Measurements from ENCODE around the gene NQO2.
A peak's percentile ranks its signal among the peaks of the same experiment; 100 is the strongest.
"Not testable (repeated sequence)": the region's sequence is repeated elsewhere in the genome, so short reads cannot be mapped to it uniquely, and the experiment has no call there.

The NQO2 gene

DNA sequence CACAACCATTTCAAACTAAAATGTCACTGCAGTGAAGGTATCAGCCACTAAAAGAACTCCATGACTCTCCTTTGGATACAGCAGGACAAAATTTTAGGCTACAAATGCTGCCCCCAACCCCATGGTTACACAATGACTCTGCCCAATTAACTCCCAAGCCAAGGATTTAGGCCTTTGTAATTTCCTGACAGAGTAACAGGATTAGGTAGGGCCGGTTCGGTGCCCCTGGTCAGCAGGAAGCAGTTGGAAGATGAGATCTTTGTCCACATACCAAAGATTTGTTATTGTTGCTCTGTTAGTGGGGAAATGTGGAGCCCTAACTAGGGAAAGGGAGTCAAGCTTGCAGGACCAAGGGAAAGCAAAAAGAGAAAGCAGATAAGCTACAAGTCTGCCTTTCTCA is 41.9 kb downstream of the NQO2 start:
- DNase-seq = no peak

DNA sequence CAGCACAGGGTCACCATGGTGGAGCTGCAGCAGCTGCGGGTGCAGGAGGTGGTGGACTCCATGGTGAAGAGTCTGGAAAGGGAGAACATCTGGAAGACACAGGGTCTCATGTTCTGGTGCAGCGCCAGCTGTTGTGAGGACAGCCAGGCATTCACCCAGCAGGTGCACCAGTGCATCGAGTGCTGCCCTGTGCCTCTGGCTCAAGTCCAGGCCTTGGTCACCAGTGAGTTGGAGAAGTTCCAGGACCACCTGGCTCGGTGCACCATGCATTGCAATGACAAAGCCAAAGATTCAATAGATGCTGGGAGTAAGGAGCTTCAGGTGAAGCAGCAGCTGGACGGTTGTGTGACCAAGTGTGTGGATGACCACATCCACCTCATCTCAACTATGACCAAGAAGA is 45.7 kb downstream of the NQO2 start:
- no peak for DNase-seq

DNA sequence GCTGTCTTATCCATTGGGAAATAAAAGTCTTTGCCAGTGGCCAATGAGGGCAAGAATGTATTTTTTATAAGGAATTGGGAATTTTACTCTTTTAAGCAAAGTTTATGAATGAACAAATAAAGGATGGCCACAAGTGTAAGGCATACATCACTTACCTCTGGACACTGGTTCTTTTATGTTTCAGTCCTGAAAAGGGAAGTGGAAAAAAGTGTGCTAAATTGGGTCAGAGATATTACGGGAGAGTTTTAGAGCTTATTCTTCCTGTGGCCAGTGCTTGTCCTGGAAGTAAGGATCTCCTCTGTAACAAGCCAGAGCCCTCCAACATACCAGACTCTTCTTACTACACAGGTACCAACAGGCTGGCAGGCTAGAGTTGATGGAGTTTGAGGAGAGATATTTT is 46.1 kb downstream of the NQO2 start:
- DNase-seq = no peak

DNA sequence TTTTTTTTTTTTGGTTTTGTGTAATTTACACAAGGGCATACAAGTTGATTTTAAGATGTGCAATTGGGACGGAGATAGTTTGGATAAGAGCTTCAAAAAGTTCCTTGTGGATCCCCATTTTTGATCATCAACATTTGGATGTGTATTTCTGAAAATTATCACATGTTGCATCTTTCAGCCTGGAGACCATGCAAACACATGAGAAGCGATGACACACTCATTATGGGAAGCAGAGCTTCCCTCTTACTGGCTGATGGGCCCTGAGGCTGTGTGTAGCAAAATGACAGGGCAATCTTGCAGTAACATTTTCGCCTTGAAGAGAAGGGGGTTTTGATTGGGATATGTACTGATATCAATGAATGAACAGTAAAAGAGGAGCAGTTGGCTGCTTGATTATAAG is 46.6 kb downstream of the NQO2 start:
- DNase-seq = no peak

DNA sequence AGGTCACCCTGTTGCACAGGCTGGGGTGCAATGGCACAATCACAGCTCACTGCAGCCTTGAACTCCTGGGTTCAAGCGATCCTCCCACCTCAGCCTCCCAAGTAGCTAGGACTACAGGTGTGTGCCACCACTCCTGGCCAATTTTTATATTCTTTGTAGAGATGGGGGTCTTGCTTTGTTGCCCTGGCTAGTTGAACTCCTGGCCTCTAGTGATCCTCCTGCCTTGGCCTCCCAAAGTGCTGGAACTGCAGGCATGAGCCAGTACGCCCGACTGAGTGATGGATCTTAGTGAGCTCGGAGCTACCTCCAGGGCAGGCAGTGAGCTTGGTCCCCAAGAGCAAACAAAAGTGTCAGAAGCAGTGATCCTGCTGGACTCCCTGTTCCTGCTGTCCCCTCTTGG is 48.3 kb downstream of the NQO2 start:
- not testable (repeated sequence) for DNase-seq

DNA sequence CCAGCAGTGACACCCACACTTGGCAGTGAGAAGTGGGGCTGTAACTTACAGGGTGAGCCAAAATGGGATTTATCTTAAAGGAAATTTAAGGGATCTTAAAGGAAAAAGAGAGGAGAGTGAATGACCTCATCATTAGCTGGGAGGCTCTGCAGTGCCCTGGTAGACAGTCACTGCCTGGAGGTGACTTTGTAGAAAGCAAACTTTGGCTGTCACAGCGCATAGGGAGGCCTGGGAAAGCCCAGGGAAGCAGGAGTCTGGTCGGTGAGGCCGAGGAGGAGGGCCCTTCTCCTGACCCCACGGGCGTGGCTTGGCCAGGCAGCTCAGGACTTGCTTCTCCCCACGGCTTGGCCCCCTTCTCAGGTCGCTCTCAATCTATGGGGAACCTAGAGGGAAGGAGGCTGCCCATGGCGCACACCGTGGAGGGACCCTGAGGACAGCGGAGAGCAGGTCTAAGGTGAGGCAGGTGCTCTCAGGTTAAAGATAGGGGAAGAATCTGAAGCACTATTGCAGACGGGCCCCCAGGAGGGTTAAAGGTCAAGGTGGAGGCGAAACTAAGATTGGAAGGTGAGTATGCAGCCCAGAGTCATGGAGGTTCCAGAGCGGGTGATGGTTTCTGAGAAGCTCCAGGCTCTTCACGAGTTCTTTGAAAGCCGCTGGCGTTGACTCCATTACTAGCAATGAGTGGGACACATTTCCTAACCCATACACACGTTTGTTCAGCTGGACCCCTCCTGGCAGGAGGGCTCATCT is 53.0 kb downstream of the NQO2 start:
- no peak for DNase-seq

DNA sequence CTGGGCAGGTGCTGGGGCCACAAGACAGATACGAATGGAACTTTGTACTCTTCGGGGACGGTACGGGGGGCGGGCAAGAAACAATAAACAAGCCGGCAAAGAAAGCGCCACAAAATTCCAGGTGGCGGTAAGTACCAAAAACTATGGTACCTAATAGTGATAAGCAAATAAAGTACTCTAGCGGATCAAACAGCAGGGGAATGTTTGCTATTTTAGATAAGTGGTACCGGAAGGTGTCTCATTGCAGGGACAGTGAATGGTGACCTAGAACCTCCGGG is 53.5 kb downstream of the NQO2 start:
- no peak for DNase-seq

DNA sequence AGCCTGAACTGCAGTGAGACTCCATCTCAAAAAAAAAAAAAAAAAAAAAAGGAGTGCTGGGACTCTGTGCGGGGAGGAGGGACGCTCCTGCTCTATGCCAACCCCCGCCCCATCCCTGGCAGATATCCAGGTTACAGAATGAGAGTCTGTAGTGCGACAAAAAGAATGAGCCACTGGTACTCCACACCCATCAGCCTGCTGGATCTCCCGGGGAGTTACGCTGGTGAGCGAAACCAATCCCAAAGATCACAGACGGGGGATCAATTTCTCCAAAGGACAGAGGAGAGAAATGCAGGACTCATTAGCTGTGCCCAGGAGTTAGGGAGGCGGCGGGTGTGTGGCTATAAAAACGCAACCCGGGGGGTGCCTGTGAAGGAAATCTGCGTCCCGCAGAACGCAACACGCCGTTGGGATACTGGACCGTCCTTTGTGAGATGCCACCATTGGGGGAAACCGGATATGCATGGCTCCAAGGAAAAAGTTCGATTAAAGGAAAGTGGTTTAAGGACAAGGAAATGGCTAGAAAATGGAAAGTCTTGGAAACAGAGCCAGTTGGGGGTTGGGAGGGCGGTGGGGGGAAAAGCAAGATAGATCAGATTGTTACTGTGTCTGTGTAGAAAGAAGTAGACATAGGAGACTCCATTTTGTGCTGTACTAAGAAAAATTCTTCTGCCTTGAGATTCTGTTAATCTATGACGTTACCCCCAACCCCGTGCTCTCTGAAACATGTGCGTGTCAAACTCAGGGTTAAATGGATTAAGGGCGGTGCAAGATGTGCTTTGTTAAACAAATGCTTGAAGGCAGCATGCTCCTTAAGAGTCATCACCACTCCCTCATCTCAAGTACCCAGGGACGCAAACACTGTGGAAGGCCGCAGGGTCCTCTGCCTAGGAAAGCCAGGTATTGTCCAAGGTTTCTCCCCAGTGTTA is 54.8 kb downstream of the NQO2 start:
- DNase-seq = not testable (repeated sequence)

DNA sequence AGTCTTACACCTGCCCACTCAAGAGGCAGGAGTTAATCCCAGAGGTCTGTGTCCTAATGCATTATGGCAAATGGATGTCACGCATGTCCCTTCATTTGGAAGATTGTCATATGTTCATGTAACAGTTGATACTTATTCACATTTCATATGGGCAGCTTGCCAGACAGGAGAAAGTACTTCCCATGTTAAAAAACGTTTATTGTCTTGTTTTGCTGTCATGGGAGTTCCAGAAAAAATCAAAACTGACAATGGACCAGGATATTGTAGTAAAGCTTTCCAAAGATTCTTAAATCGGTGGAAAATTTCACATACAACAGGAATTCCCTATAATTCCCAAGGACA is 55.4 kb downstream of the NQO2 start:
- DNase-seq = not testable (repeated sequence)

DNA sequence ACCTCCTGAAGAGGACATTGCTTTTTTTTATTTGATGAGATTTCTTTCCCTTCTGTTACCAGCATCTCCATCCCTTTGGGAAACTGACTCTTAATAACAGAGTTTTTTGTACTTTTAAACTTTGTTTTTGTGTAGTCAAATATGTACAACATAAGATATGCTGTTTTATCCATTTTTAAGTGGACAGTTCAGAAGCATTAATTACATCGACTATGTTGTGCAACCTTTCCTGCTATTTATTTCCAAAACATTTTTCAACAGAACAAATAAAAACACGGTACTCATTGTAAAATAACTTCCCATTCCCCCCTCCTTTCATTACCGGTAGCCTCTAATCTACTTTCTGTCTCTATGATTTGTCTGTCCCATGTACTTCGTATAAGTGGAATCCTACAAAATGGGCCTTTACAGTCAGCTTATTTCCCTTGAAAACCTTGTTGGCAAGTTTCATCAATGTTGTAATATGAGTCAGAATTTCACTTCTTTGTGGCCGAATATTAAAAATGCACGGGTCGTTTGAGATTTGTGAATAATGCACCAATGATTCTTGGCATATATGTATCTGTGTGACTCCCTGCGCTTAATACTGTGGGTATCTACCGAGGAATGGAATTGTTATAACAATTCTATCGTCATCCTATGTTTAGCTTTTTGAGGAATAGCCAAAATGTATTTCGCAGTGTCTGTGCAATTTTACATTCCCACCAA is 57.5 kb downstream of the NQO2 start:
- no peak for DNase-seq

DNA sequence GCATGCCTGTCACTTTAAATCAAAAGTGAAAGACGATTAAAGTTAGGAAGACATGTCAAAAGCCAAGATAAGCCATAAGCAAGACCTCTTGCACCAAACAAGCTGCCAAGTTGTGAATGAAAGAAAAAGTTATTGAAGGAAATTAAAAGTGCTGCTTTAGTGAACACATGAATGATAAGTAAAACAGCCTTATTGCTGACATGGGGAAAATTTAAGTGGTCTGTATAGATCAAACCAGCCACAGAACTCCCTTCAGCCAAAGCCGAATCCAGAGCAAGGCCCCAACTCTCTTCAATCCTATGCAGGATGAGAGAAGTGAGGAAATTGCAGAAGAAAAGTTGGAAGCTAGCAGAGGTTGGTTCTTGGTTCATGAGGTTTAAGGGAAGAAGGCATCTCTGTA is 59.3 kb downstream of the NQO2 start:
- DNase-seq = no peak

DNA sequence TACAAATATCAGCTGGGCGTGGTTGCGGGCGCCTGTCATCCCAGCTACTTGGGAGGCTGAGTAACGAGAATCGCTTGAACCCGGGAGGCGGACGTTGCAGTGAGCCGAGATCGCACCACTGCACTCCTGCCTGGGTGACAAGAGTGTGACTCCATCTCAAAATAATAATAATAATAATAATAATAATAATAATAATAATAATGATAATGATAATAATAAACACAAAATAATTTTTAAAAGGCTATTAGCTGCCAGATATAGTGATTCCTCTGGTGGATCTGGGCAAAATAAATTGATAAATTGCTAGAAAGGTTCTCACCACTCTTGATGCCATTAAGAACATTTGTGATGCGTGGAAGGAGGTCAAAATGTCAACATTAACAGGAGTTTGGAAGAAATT is 60.4 kb downstream of the NQO2 start:
- not testable (repeated sequence) for DNase-seq

DNA sequence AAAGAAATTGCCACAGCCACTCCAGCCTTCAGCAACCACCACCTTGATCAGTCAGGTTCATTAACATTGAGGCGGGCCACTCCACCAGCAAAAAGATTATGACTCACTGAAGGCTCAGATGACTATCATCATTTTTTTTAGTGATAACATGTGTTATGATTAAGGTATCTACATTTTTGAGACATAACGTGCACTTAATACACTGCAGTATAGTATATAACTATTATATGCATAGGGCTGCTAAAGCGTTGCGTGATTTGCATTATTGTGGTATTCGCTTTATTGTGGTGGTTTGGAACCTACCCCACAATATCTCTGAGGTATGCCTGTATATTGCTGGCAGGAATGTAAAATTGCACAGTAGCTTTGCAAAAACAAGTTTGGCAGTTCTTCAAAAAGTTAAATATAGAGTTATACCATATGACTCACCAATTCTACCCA is 61.8 kb downstream of the NQO2 start:
- no peak for DNase-seq

DNA sequence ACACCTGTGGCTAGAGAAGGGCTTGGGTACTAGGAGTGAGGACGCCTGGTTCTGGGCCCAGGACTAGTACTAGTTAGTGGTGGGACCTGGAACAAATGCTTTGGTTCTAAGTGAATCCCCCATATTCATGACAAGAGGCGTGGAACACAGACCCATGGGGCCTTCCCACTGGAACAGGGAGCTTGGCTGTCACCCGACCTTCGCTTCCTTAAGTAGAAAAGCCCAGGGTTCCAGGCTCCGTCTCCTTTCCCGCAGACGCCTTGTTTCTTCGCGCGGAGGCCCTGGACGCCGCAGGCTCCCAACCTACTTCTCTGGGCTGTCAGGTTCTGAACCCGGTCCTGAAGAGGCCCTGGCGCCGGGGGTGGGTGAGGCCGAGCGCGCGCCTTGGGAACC is 63.6 kb downstream of the NQO2 start:
- not testable (repeated sequence) for DNase-seq

DNA sequence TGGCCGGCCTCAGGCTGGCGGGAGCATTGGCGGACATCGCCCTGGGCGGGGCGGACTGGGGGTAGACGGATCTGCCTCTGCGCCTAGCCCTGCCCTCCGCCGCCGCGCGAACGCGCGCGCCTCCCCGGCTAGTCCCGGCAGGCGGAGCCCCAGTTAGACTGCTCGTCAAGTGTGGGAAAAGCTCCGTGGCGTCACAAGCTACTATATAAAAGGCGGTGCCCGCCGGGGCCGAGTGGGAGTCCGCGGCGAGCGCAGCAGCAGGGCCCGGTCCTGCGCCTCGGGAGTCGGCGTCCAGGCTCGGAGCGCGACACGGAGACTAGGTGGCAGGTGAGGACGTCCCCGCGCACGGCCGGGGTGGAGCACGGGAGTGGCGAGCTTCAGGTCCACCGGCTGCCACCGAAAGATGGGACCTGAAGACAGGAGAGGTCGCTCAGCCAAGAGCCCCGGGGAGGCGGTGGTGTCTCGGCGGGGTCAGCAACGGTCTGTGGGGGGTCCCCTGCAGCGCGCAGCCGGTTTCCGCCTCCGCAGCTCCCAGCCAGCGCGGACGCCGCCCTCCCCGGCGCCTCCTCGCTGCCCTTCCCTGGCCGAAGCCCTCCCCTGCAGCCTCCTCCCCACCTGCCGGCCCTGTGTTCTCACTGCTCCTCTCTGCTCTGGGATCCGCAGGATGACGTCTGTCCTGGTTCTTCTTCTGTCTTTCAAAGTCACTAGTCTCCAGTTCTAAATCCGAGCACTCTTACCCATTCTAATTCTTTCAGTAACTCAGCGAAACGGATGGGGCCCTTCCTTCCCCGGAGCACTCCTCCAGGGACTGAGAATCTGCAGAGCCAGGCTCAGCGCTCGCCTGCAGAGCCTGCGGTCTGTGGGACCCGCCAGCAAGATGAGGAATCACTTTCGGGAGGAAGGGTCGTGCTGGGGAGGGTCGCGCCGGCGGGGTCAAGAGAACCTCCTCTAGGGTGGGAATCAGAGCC is 64.3 kb downstream of the NQO2 start:
- DNase-seq = peak; percentile 91

DNA sequence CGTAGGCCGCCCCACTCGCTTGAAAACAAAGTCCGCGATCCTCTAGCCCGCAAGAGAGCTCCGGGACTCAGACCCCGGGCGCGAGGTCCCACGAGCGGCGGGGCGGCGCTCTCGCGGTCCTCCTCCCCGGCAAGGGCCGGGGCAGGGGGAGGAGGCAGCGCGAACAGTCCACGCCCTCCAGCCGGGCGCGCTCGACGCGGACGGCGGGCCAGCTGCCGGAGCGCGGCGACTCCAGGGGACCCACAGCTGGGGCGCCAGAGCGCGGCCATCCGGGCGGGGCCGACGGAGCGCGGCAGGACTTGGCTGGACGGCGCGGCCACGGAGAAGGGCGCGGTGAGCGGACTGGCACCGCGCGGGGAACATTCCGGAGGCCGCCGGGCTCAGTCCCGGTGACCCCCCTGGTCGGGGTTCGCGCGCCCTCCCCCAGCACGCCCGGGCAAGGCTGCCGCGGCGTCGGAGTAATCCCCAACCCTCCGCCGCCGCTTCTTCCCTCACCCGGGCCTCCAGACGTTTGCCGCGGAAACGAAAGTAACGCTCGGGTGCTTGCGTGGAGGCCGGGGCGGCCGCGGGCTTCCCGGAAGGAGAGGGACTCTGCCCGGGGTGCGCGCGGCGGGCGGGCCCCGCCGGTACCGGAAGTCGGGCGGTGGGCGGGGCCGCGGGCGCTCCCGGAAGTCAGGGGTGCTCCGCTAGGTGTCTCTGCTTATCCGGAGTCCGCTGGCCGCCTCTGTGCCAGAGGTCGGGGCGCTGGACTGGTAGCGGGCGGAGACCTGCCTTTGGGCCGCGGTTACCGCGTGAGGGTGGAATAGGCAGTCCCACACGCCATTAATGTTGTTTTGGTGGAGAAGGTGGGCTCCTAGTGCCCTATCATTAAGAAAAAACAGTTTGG is 68.9 kb downstream of the NQO2 start, which contains the start of gene RIPK1:
RIPK1 (plus strand) TSS at position 166 of the 886 bp plus-strand sequence. CDS start 8,330 bp downstream, outside the sequence.
- DNase-seq = peak; percentile 92
